Erythroblast (primary cell): Measurements from ENCODE around the gene CPXM2.

Experiments
- GATA1 ChIP-seq: IDR thresholded peaks from 2 replicates; pipeline ENCODE4 v1.6.1; 2011; ENCODE audit warnings: low read depth, mild to moderate bottlenecking, control low read depth, low read length, moderate library complexity
- POLR2A ChIP-seq: IDR thresholded peaks from 2 replicates; pipeline ENCODE4 v1.6.1; 2011; ENCODE audit warnings: mild to moderate bottlenecking, low read length

GRCh38 chr10:123930340-123931001 is 38.9 kb upstream of the CPXM2 start:
- TF ChIP-seq POLR2A, result no peak
- no peak for TF ChIP-seq GATA1
